HG02840 (cell line): ENCODE results near the gene DNAJC13.

Experiments used
- ATAC-seq: cut with Tn5 transposase; IDR thresholded peaks from one replicate; pipeline ENCODE4 v1.9.1; 2021; ENCODE audit warnings: mild to moderate bottlenecking, moderate library complexity, moderate number of reproducible peaks; ENCODE audit not compliant: unreplicated experiment, low FRiP score

DNAJC13 gene

DNA sequence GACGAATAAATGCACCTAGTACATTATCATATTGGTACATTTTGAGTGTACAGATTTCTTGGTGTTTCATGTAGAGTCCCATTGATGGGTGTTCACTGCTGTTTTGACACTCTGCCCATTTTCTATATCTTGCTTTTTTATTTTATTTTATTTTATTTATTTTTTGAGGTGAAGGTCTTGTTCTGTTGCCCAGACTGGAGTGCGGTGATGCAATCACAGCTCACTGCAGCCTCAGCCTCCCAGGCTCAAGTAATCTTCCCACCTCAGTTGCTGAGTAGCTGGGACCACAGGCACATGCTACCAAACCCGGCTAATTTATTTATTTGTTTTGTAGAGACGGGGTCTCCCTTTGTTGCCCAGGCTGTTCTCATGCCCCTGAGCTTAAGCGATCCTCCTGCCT, 44.2 kb downstream of the DNAJC13 start:
- ATAC-seq, result no peak

DNA sequence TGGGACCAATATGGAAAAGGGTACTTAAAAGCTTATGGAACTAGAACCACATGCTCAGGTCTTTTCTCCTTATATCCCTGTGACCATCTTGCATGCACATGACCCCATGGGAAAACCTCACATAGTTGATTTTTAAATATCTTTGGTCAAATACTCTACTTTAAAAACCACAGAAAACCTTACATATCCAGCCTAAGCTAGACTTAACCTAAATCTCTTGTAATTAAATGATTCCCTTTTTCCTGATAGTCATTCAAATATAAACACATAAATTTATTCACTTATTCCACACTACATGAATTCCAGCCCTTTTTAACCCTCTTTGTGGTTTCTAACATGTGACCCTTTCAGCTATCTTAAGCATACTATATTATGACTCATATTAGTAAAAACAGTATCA, 46.8 kb downstream of the DNAJC13 start:
- no peak for ATAC-seq

- ATAC-seq, result no peak
Measured at GRCh38 chr3:132469326-132469725, 52.0 kb downstream of the DNAJC13 start.

GRCh38 chr3:132486099-132486498, 68.8 kb downstream of the DNAJC13 start:
- no peak for ATAC-seq

GRCh38 chr3:132488151-132488550, 70.8 kb downstream of the DNAJC13 start:
- ATAC-seq, result no peak

DNA sequence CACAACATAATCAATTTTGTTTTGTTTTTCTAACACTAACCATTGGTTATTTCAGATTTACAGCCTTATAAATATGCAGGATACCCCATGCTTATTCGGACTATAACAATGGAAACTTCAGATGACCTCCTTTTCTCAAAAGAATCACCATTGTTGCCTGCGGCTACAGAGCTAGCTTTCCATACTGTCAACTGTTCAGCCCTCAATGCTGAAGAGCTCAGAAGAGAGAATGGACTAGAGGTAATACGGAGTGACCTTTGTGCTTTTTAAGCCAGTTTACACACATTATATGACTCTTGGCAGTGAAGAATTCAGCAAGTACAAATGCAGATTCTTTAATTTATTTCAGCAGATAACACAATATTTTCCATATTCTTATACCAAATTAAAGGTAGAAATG, 81.8 kb downstream of the DNAJC13 start:
- ATAC-seq, result no peak

GRCh38 chr3:132503559-132503958, 86.3 kb downstream of the DNAJC13 start:
- ATAC-seq, result no peak

- no peak for ATAC-seq
Measured at GRCh38 chr3:132504375-132504933, 87.2 kb downstream of the DNAJC13 start.

- no peak for ATAC-seq
Measured at GRCh38 chr3:132507657-132508056, 90.4 kb downstream of the DNAJC13 start.

GRCh38 chr3:132509096-132509495, 91.8 kb downstream of the DNAJC13 start:
- no peak for ATAC-seq

DNA sequence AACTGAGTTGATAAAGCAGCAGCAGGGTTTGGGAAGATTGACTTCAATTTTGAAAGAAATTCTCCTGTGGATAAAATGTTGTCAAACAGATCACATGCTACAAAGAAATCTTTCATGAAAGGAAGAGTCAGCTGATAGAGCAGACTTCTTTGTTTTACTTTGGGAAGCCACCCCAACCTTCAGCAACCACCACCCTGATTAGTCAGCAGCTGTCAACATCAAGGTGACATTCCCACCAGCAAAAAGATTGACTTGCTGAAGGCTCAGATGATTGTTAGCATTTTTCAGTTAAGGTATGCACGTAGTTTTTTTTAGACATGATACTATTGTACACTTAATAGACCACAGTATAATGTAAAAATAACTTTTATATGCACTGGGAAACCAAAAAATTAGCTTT, 92.2 kb downstream of the DNAJC13 start:
- ATAC-seq, result no peak

DNA sequence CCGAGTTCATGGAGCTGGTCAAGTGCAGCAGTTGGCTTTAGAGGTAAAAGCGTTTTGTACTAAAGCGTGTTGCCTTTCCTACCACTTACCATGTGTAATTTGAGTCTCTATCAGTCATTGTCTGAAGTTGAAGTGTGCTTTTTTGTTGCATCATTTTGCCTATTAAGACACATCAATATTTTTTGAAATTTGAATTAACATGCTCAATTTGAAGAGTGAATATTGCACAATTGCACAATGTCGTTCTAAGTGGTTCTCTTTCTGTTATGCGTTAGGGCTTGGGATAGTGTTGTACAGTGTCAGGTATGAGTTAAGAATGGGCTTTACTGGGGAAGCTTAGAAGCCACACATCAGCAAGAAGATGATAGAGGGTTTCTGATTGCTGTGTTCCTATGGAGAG, 95.8 kb downstream of the DNAJC13 start:
- ATAC-seq, result no peak

DNA sequence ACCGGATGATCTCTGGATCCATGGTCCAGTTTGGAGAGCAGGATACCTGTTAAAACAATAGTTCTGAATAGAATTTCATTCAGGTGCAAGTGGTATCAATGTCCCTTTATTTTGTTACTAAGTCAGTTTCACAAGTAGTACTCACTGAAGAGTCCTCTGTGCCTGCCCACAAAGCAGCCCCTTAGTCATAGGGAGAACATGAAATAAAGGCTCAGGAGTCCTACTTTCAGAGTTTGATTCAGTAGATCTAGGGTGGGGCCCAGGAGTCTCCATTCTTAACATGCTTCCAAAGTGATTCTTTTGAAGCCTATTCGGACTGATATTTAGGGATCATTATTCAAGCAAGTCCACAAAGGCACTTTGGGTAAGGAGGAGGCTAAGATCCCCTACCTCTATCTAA, 100.0 kb downstream of the DNAJC13 start:
- ATAC-seq, result no peak

GRCh38 chr3:132519914-132520313, 102.6 kb downstream of the DNAJC13 start:
- no peak for ATAC-seq

- ATAC-seq, result no peak
Measured at GRCh38 chr3:132521901-132522300, 104.6 kb downstream of the DNAJC13 start.

- peak; percentile 71 for ATAC-seq
Measured at GRCh38 chr3:132522353-132522752, 105.1 kb downstream of the DNAJC13 start.

DNA sequence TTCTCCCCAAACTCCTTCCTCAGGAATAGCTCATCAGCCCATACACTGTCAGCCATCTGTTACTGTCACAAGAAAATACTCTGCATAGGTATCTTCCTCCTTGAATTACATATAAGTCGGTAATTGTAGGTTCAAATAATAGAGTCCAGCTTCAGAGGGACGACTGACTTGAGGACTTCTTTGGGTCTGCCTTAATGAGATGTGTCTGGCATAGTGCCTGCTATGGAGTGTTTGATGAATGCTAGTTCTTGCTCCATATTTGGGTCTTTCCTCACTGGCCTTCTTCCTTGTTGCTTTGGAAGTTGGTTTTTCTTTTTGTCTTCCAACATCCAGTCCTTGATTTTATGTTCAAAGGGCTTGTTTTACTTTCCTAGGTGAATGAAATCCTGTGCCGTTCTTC, 113.3 kb downstream of the DNAJC13 start:
- no peak for ATAC-seq

DNA sequence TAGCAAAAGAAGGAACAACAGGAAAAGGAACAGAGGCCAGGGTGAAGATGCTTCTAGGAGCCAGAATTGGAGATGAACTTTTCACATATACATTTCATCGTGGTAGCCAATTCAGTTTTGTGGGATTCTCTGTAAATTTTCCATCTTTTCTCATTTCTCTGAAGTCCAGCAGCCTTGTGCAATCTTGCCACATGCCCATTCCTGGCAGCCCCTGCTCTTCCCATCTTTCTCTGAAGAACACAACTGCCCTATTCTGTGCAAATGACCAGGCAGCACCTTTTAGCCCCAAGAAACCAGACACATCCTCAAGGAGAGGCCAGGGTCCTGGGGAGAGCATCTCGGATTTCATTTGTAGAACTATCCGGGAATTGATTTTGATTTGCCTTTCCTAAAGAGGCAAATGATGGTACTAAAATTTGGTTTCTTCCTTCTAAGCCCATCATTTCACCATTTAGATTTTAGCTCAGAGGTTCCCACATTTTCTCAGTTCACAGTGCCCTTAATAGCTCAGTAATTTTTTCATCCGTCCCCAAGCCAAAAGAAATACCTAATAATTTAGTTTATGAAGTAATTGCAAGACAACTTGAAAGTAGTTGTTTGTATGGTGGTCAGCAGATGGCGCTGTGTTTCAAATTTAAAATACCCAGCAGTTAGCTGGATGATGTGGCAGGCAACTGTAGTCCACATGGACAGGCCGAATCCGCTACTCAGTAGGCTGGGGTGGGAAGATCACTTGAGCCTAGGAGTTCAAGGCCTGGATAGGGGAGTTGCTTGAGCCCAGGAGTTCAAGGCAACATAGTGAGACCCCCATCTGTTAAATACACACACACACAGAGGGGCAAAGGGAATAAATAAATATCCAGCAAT, 118.5 kb downstream of the DNAJC13 start:
- no peak for ATAC-seq

DNA sequence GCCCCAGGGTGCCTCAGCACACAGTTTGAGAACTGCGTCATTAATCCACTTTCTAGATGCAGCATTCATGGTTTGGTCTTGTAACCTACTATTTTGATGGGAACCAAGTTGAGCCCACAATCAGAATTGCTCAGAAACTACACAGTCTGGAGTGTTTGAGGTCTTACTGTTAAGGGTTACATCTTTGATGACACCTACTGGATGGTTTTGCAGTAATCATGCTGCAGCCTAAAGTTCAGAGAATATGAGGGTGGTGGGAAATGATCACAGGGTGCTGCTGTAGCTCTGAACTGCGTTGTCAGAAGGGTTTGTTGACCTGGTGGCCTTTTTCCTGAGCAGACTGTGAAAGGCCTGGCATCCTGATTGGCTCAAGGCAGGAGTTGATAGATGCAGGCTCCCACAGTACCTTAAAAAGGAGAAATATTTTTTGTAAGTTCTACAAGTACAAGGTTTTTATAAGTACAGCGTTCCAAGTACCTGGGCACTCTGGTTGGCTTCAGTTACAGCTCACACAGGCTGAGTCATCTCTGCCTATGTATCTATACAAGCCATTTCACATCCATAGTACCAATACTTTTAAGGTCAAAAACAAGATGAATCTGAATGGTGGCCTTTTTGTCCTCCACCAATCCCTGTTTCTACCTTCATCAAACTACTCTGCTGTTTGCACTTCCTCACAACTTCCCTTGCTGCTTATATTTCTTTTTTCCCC, 119.3 kb downstream of the DNAJC13 start:
- ATAC-seq, result no peak

DNA sequence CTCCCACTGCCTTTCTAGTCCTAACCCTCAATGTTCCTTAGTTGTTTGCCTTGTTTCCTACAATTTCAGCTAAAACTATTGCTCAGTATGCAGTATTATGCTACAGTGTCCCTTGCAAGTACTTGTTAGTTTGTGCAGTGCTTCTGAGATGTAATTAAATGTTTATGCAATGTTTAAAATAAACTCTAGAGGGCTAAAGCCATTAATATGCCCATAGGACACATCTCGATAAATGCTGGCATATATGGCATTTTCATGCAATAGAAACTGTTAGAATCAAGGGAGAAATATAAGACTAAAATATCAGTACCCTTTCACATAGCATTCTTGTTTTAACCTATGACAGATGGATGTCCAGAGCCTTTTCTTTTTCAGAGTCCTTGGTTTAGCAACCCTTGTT, 120.0 kb downstream of the DNAJC13 start:
- no peak for ATAC-seq

DNA sequence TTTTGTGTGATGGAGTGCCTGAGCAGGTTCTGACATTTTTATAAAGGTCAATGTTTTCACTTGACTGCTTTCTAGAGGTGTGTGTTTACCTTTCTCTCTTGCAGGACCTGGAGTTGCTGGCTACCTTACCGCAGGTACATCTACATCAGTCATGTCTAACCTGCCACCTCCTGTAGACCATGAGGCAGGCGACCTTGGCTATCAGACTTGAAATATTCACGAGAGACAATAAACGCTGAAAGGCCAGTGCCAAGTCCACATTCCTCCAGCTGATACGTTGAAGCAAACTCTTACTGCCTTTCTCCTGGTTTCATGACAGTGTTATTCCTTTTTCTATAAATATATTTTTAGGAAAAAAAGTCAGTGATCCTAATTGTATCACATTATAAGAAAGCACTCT, 120.8 kb downstream of the DNAJC13 start:
- ATAC-seq, result no peak

- no peak for ATAC-seq
Measured at GRCh38 chr3:132539681-132540080, 122.4 kb downstream of the DNAJC13 start.
